Kidney (tissue), 14 donors: ENCODE data around the gene WDFY2. TPM values are rescaled to one million over a fixed set of nuclear protein-coding genes. Genes with fewer than 3 reads are reported as not detected.

Experiments used
- DNase-seq, 5 donors: peaks; one replicate each; pipeline ENCODE4 v3.0.0-alpha.2; 2013 to 2020
- FAIRE-seq: peaks from 2 replicates; lab custom pipeline; 2012; peaks lifted over from hg19 to GRCh38; lab: Jason Lieb, UNC
- H3K27ac ChIP-seq, 2 donors: one replicate each; pipeline ENCODE4 v1.7.0; 2013; ENCODE audit warnings: low read depth in 2 of 2, low read length in 2 of 2, inconsistent platforms in 1 of 2
- H3K27me3 ChIP-seq: one replicate; pipeline ENCODE4 v1.7.1; 2013; ENCODE audit warnings: low read length, inconsistent platforms; ENCODE audit not compliant: control insufficient read depth, insufficient read depth
- H3K36me3 ChIP-seq, 3 donors: one replicate each; pipeline versions ENCODE4 v1.7.0 to v1.7.1; 2013; ENCODE audit warnings: low read length in 3 of 3, control low read depth in 1 of 3, inconsistent platforms in 1 of 3; ENCODE audit not compliant: insufficient read depth in 3 of 3, control insufficient read depth in 2 of 3
- H3K4me1 ChIP-seq, 3 donors: one replicate each; pipeline versions ENCODE4 v1.7.0 to v1.7.1; 2013; ENCODE audit warnings: low read length in 3 of 3, inconsistent platforms in 1 of 3, low read depth in 1 of 3; ENCODE audit not compliant: control insufficient read depth in 2 of 3, insufficient read depth in 2 of 3
- H3K4me3 ChIP-seq, 3 donors: one replicate each; pipeline versions ENCODE4 v1.7.0 to v1.8.1; 2013; ENCODE audit warnings: low read length in 3 of 3, control low read depth in 1 of 3, inconsistent platforms in 1 of 3
- H3K9ac ChIP-seq, 3 donors: one replicate each; pipeline versions ENCODE4 v1.7.0 to v1.7.1; 2013; ENCODE audit warnings: low read length in 3 of 3, control low read depth in 1 of 3, inconsistent platforms in 1 of 3
- H3K9me3 ChIP-seq, 3 donors: one replicate each; pipeline versions ENCODE4 v1.7.0 to v1.7.1; 2013; ENCODE audit warnings: low read length in 3 of 3, control low read depth in 1 of 3, inconsistent platforms in 1 of 3; ENCODE audit not compliant: control insufficient read depth in 2 of 3, insufficient read depth in 1 of 3
- CTCF ChIP-seq: IDR thresholded peaks from 3 replicates; pipeline ENCODE4 v1.5.1; 2012; ENCODE audit warnings: mild to moderate bottlenecking, moderate library complexity, borderline replicate concordance; ENCODE audit not compliant: insufficient read depth; ENCODE audit errors: extremely low read depth
- intact Hi-C: fragments of 100-400 bp; cut with DNase I; formaldehyde crosslinking; loops from one replicate; pipeline ENCODE4 v1.11.1; 2022
- polyA plus RNA-seq: library from polyadenylated mRNA; stranded (reverse); fragments of 350-450 nt; fragmentation: Illumina TruSeq; extraction: RNeasy Lipid Tissue Mini Kit (QIAGEN cat#74804); gene quantifications from one replicate; pipeline ENCODE4 v1.2.3, GENCODE V29; 2014; ENCODE audit warnings: low read depth, low replicate concordance; ENCODE audit not compliant: insufficient read depth
- total RNA-seq: library from RNA; stranded (reverse); fragmentation: NEBNext Ultra II Directional; extraction: Animal tissue kit (Norgen Biotek cat#: 25700); gene quantifications from one replicate; pipeline ENCODE4 v1.2.1, GENCODE V29; 2021
- donor health status: control.
- donor health status: control.
- donor health status: control.
- donor health status: control.
- donor health status: control.
- donor health status: DM: yes; HTN: yes; CAD: no.
- donor health status: Normal renal cell carcinoma (clear cell type).

The WDFY2 gene
- total and polyA plus RNA-seq, 2 donors from 2014 or later, result 4.8 to 13.0 TPM

DNA sequence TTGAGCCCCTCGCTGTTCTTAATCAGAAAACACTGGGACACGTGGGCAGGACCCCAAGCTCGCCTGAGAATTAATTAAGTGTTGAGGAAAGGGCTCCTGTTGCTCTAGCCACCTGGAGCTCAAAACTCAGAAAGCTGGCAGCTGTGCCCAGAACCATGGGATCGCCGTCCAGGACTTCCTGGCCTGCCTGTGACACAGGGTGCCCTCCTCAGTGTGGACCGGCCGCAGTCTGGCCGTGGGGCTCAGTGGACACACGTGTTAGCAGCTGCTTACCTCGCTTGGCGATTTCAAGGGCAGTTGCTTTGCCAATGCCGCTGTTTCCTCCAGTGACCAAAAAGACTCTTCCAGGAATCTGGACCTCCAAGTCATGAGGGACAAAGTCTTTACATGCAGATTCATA is 215.0 kb downstream of the WDFY2 start:
- Histone ChIP-seq H3K27me3 (no peaks in the 10 kb centered on the region), H3K4me1 (peaks cover 0 to 20% (median 19%) of the 10 kb centered on the region in 3 donors), H3K9me3 (no peaks in the 10 kb centered on the region), H3K4me3 (no peak overlapping the region), H3K9ac (no peak overlapping the region), H3K27ac (no peak overlapping the region), H3K36me3 (peaks cover 0 to 10% (median 2%) of the 10 kb centered on the region in 3 donors)
- TF ChIP-seq CTCF, result no peak
- no peak for DNase-seq
- no peak for FAIRE-seq
- intact Hi-C loops, result no loop called here

GRCh38 chr13:51800486-51800885 is 216.2 kb downstream of the WDFY2 start:
- H3K4me1 ChIP-seq, result peaks cover 0 to 28% (median 20%) of the 10 kb centered on the region in 3 donors
- no peaks in the 10 kb centered on the region for H3K9me3 ChIP-seq
- H3K27me3 ChIP-seq, result no peaks in the 10 kb centered on the region
- intact Hi-C loops, result no loop called here
- no peak overlapping the region for H3K9ac ChIP-seq
- FAIRE-seq, result no peak
- H3K27ac ChIP-seq, result no peak overlapping the region
- DNase-seq, result no peak
- H3K36me3 ChIP-seq, result peaks cover 0 to 10% (median 2%) of the 10 kb centered on the region in 3 donors
- no peak for TF ChIP-seq CTCF
- H3K4me3 ChIP-seq, result no peak overlapping the region

DNA sequence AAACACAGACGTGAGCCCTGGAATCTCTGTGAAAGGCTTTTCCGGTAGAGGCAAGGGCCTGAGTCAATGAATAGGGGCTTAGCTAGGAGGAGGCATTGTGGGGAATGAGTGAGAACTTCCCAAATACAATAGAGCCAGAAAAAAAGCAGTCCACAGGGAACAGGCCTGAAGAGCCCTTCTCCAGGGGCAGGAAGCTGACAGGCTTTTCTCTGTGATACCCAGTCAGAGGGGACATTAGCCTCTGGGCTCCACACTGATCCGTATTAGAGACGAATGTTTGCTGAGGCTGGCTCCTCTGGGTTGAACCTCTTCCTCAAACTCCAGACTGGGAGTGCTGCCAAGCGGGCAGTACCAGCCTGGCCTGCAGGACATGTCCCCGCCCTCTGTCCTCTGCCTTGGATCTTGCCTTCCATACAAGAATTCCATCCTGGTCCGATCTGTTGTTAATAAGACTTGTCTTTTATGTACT is 217.4 kb downstream of the WDFY2 start:
- intact Hi-C loops, result no loop called here
- H3K4me1 ChIP-seq, result peaks cover 0 to 31% (median 23%) of the 10 kb centered on the region in 3 donors
- no peaks in the 10 kb centered on the region for H3K27me3 ChIP-seq
- DNase-seq, result peak in 2 of 5 donors; percentile 25 to 88
- H3K9me3 ChIP-seq, result no peaks in the 10 kb centered on the region
- peak overlapping the region in 1 of 3 donors; percentile 67 for H3K9ac ChIP-seq
- peak overlapping the region in 1 of 3 donors; percentile 9 for H3K4me3 ChIP-seq
- no peak for FAIRE-seq
- peak overlapping the region; percentile 98 to 100 for H3K27ac ChIP-seq
- TF ChIP-seq CTCF, result no peak
- H3K36me3 ChIP-seq, result peaks cover 0 to 10% (median 2%) of the 10 kb centered on the region in 3 donors
